ENCODE data around the gene GUCY1A2.

The GUCY1A2 gene

GRCh38 chr11:106694501-106694900, 323.8 kb downstream of the GUCY1A2 start:
- ChIA-PET CTCF (no interaction called here), POLR2A (no interaction called here)
- no peak for DNase-seq (ENCODE audit: extremely low spot score)
- no peak for TF ChIP-seq CTCF (IDR thresholded peaks at IDR 0.05; ENCODE audit: control extremely low read depth, extremely low read depth, low read depth, missing control alignments)

GRCh38 chr11:106691807-106692365, 326.4 kb downstream of the GUCY1A2 start:
- POLR2A ChIA-PET, result no interaction called here
- DNase-seq (ENCODE audit: extremely low spot score), result no peak
- CTCF ChIA-PET, result interaction anchor here (0.9 to 1.3 kb wide), 2 partner anchors 22 to 25 kb away, joined by 3 to 4 read pairs; no protein-coding TSS in a partner anchor
- TF ChIP-seq CTCF (IDR thresholded peaks at IDR 0.05; ENCODE audit: control extremely low read depth, extremely low read depth, low read depth, missing control alignments), result no peak

DNA sequence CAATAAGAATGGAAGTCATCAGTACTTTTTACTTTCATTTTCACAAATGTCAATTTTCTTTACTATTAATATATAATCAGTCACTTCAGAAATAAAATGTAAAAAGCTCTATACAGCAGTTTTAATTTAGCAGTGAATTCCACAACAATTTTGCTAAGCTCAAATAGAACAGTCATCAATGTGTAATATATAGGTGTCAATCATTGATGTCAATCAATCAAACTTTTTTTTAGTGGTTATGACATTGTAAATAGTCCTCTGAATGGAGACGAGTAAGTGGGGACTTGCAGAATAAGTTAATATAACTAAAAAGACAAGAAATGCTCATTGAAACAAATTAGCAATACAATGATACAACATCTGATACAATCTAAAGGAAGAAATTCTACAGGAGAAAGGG, 327.4 kb downstream of the GUCY1A2 start:
- DNase-seq (ENCODE audit: extremely low spot score), result no peak
- TF ChIP-seq CTCF (IDR thresholded peaks at IDR 0.05; ENCODE audit: control extremely low read depth, extremely low read depth, low read depth, missing control alignments), result no peak
- ChIA-PET POLR2A (no interaction called here), CTCF (no interaction called here)

- ChIA-PET CTCF (interaction anchor here (1.8 kb wide), 1 partner anchor 17 kb away, joined by 3 read pairs; no protein-coding TSS in a partner anchor), POLR2A (no interaction called here)
- TF ChIP-seq CTCF (IDR thresholded peaks at IDR 0.05; ENCODE audit: control extremely low read depth, extremely low read depth, low read depth, missing control alignments), result no peak
- no peak for DNase-seq (ENCODE audit: extremely low spot score)
Measured at GRCh38 chr11:106684944-106685343, 333.3 kb downstream of the GUCY1A2 start.

DNA sequence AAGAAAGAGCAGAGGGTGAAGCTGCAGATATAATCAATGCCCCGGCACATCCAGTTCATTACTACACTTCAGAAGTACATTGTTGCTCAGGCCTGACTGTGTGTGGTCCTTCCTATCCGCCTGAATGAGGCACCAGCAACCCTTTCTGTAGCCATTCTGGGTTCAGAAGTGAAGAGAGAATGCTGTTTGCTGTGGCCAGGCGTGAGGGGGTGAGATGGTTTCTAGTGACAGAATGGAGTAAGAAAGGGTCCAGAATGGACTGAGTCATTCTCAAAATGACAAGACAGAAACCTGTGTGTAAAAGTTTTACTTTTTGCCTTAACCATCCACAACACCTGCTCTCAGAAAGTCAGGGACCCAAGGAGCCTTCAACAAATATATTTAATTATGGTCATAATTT, 334.8 kb downstream of the GUCY1A2 start:
- no peak for TF ChIP-seq CTCF (IDR thresholded peaks at IDR 0.05; ENCODE audit: control extremely low read depth, extremely low read depth, low read depth, missing control alignments)
- ChIA-PET CTCF (interaction anchor here (0.7 to 1.0 kb wide), 3 partner anchors 14 to 37 kb away, joined by 3 to 4 read pairs (median 3); no protein-coding TSS in a partner anchor), POLR2A (no interaction called here)
- no peak for DNase-seq (ENCODE audit: extremely low spot score)

- ChIA-PET CTCF (interaction anchor here (1.1 to 1.7 kb wide), 2 partner anchors 11 to 16 kb away, joined by 4 to 5 read pairs; no protein-coding TSS in a partner anchor), POLR2A (no interaction called here)
- no peak for TF ChIP-seq CTCF (IDR thresholded peaks at IDR 0.05; ENCODE audit: control extremely low read depth, extremely low read depth, low read depth, missing control alignments)
- DNase-seq (ENCODE audit: extremely low spot score), result no peak
Measured at GRCh38 chr11:106681435-106681834, 336.8 kb downstream of the GUCY1A2 start.

Measured in GM10248 (cell line).